WERI-Rb-1 (cell line): ENCODE data around the gene RARB.

Source experiments
- DNase-seq: peaks from one replicate; pipeline ENCODE4 v3.0.0-alpha.2; 2020
- H3K27ac ChIP-seq: fragments of 250-450 bp; sonication (Bioruptor Pico); 2 replicates; pipeline ENCODE4 v1.5.1; 2020; ENCODE audit warnings: mild to moderate bottlenecking, moderate library complexity
- H3K27me3 ChIP-seq: fragments of 250-450 bp; sonication (Bioruptor Pico); 2 replicates; pipeline ENCODE4 v1.5.1; 2021; ENCODE audit warnings: mild to moderate bottlenecking, low read depth, moderate library complexity; ENCODE audit not compliant: insufficient read depth, severe bottlenecking
- H3K36me3 ChIP-seq: fragments of 250-450 bp; sonication (Bioruptor Pico); 2 replicates; pipeline ENCODE4 v1.5.1; 2020; ENCODE audit warnings: mild to moderate bottlenecking, moderate library complexity
- H3K4me3 ChIP-seq: 2 replicates; pipeline ENCODE4 v1.5.1; 2011; ENCODE audit warnings: low read depth, mild to moderate bottlenecking, control low read depth, low read length
- H3K9me3 ChIP-seq: fragments of 250-450 bp; sonication (Bioruptor Pico); 2 replicates; pipeline ENCODE4 v1.5.1; 2021; ENCODE audit warnings: mild to moderate bottlenecking, moderate library complexity; ENCODE audit not compliant: severe bottlenecking
- CTCF ChIP-seq: IDR thresholded peaks from 2 replicates; pipeline ENCODE4 v1.5.1; 2011; ENCODE audit warnings: low read depth, mild to moderate bottlenecking, control low read depth, inconsistent platforms, low read length

The RARB gene

GRCh38 chr3:25621087-25621486 lies 193.0 kb downstream of the RARB start:
- no peak for TF ChIP-seq CTCF
- no peak overlapping the region for H3K4me3 ChIP-seq
- no peak for DNase-seq
- H3K9me3 ChIP-seq, result no peaks in the 10 kb centered on the region
- H3K36me3 ChIP-seq, result peaks cover 65% of the 10 kb centered on the region
- no peak overlapping the region for H3K27ac ChIP-seq
- no peaks in the 10 kb centered on the region for H3K27me3 ChIP-seq

GRCh38 chr3:25631989-25632388 lies 203.9 kb downstream of the RARB start:
- Histone ChIP-seq H3K36me3 (peaks cover 63% of the 10 kb centered on the region), H3K9me3 (no peaks in the 10 kb centered on the region), H3K27me3 (no peaks in the 10 kb centered on the region), H3K27ac (no peak overlapping the region), H3K4me3 (no peak overlapping the region)
- no peak for DNase-seq
- no peak for TF ChIP-seq CTCF

GRCh38 chr3:25633919-25634318 lies 205.9 kb downstream of the RARB start:
- Histone ChIP-seq H3K9me3 (no peaks in the 10 kb centered on the region), H3K36me3 (peaks cover 54% of the 10 kb centered on the region), H3K27me3 (no peaks in the 10 kb centered on the region), H3K27ac (no peak overlapping the region), H3K4me3 (no peak overlapping the region)
- DNase-seq, result no peak
- no peak for TF ChIP-seq CTCF

GRCh38 chr3:25635038-25635437 lies 207.0 kb downstream of the RARB start:
- Histone ChIP-seq H3K4me3 (no peak overlapping the region), H3K27me3 (no peaks in the 10 kb centered on the region), H3K27ac (no peak overlapping the region), H3K36me3 (peaks cover 53% of the 10 kb centered on the region), H3K9me3 (no peaks in the 10 kb centered on the region)
- DNase-seq, result no peak
- TF ChIP-seq CTCF, result no peak
